Ascending aorta (tissue), 2 donors: ENCODE data around the gene TLCD3B. TPM values are rescaled to one million over a fixed set of nuclear protein-coding genes. Genes with fewer than 3 reads are reported as not detected.

ENCODE experiments used
- DNase-seq, 2 donors: peaks; one replicate each; pipeline ENCODE4 v3.0.0-alpha.2; 2019; ENCODE audit warnings: low spot score in 2 of 2
- H3K27ac ChIP-seq, 2 donors: fragments of 200-600 bp; sonication (generic); one replicate each; pipeline ENCODE4 v1.5.1; 2016 to 2017; ENCODE audit warnings: mild to moderate bottlenecking in 1 of 2
- H3K27me3 ChIP-seq: fragments of 200-600 bp; sonication (generic); one replicate; pipeline ENCODE4 v1.5.1; 2017
- H3K36me3 ChIP-seq, 2 donors: fragments of 200-600 bp; sonication (generic); one replicate each; pipeline ENCODE4 v1.5.1; 2016
- H3K4me1 ChIP-seq, 2 donors: fragments of 200-600 bp; sonication (generic); one replicate each; pipeline ENCODE4 v1.5.1; 2016 to 2017; ENCODE audit warnings: mild to moderate bottlenecking in 1 of 2
- H3K4me3 ChIP-seq, 2 donors: fragments of 200-600 bp; sonication (generic); one replicate each; pipeline ENCODE4 v1.5.1; 2016 to 2017; ENCODE audit warnings: mild to moderate bottlenecking in 1 of 2
- H3K9me3 ChIP-seq, 2 donors: fragments of 200-600 bp; sonication (generic); one replicate each; pipeline ENCODE4 v1.5.1; 2016
- CTCF ChIP-seq, 3 experiments: fragments of 200-600 bp in 2 of 3; fragments of 450-650 bp in 1 of 3; sonication (generic) in 2 of 3; IDR thresholded peaks; one replicate each; pipeline ENCODE4 v1.5.1; 2016 to 2019; ENCODE audit warnings: antibody characterized with exemption in 3 of 3, mild to moderate bottlenecking in 1 of 3, moderate library complexity in 1 of 3
- intact Hi-C: fragments of 100-400 bp; cut with DNase I; formaldehyde crosslinking; loops from one replicate; pipeline ENCODE4 v1.15.1; 2023
- total RNA-seq: library from RNA; depleted of rRNA; stranded (reverse); fragments of >200 nt; gene quantifications from one replicate; pipeline ENCODE4 v1.1.0, GENCODE V29; 2016

TLCD3B gene
- total RNA-seq, 1 donor from 2014 or later = not detected

GRCh38 chr16:30004424-30004776 is 26.7 kb downstream of the TLCD3B start:
- Histone ChIP-seq H3K27ac (no peak overlapping the region), H3K27me3 (no peaks in the 10 kb centered on the region), H3K4me1 (no peaks in the 10 kb centered on the region), H3K9me3 (no peaks in the 10 kb centered on the region), H3K4me3 (no peak overlapping the region), H3K36me3 (peaks cover 20 to 21% of the 10 kb centered on the region in 2 donors)
- intact Hi-C loops = no loop called here
- TF ChIP-seq CTCF (IDR thresholded peaks at IDR 0.05) = no peak
- DNase-seq = no peak

- intact Hi-C loops = no loop called here
- Histone ChIP-seq H3K27me3 (no peaks in the 10 kb centered on the region), H3K9me3 (no peaks in the 10 kb centered on the region), H3K27ac (no peak overlapping the region), H3K4me3 (no peak overlapping the region), H3K36me3 (peaks cover 20 to 21% of the 10 kb centered on the region in 2 donors), H3K4me1 (no peaks in the 10 kb centered on the region)
- no peak for DNase-seq
- TF ChIP-seq CTCF (IDR thresholded peaks at IDR 0.05) = no peak
Observed at GRCh38 chr16:30003670-30004423, 27.2 kb downstream of the TLCD3B start.

- Histone ChIP-seq H3K4me3 (no peak overlapping the region), H3K27ac (no peak overlapping the region), H3K36me3 (peaks cover 20 to 26% of the 10 kb centered on the region in 2 donors), H3K9me3 (no peaks in the 10 kb centered on the region), H3K27me3 (no peaks in the 10 kb centered on the region), H3K4me1 (no peaks in the 10 kb centered on the region)
- intact Hi-C loops = no loop called here
- no peak for DNase-seq
- no peak for TF ChIP-seq CTCF (IDR thresholded peaks at IDR 0.05)
Observed at GRCh38 chr16:30002614-30003346, 28.3 kb downstream of the TLCD3B start.

GRCh38 chr16:30000735-30001631 is 30.1 kb downstream of the TLCD3B start:
- no peaks in the 10 kb centered on the region for H3K27me3 ChIP-seq
- TF ChIP-seq CTCF (IDR thresholded peaks at IDR 0.05) = no peak
- no peak overlapping the region for H3K27ac ChIP-seq
- H3K36me3 ChIP-seq = peaks cover 20 to 26% of the 10 kb centered on the region in 2 donors
- H3K9me3 ChIP-seq = no peaks in the 10 kb centered on the region
- no peak overlapping the region for H3K4me3 ChIP-seq
- intact Hi-C loops = no loop called here
- DNase-seq = no peak
- H3K4me1 ChIP-seq = peaks cover 4 to 6% of the 10 kb centered on the region in 2 donors

GRCh38 chr16:29999605-30000004 is 31.5 kb downstream of the TLCD3B start:
- no peak for DNase-seq
- Histone ChIP-seq H3K27me3 (no peaks in the 10 kb centered on the region), H3K4me1 (peaks cover 4 to 12% of the 10 kb centered on the region in 2 donors), H3K9me3 (no peaks in the 10 kb centered on the region), H3K27ac (no peak overlapping the region), H3K4me3 (no peak overlapping the region), H3K36me3 (peaks cover 20 to 26% of the 10 kb centered on the region in 2 donors)
- intact Hi-C loops = loop anchor here (5.0 kb wide), 3 partner anchors 53 to 192 kb away; partner anchors contain the start of genes MAZ and MVP
- TF ChIP-seq CTCF (IDR thresholded peaks at IDR 0.05) = no peak
